GM12872 (cell line): Measurements from ENCODE around the gene SPATA13.

Source experiments
- CTCF ChIP-seq: IDR thresholded peaks from 3 replicates; pipeline ENCODE4 v1.5.1; 2011; ENCODE audit warnings: low read depth, mild to moderate bottlenecking, low read length, moderate library complexity; ENCODE audit not compliant: insufficient read depth

The SPATA13 gene

GRCh38 chr13:24203273-24203672, 42.8 kb downstream of the SPATA13 start:
- no peak for TF ChIP-seq CTCF

GRCh38 chr13:24203811-24204210, 43.3 kb downstream of the SPATA13 start:
- no peak for TF ChIP-seq CTCF

- TF ChIP-seq CTCF = no peak
Measured at GRCh38 chr13:24207841-24208667, 47.5 kb downstream of the SPATA13 start.

- TF ChIP-seq CTCF = no peak
Measured at GRCh38 chr13:24209138-24209537, 48.6 kb downstream of the SPATA13 start.

GRCh38 chr13:24212254-24212653, 51.7 kb downstream of the SPATA13 start:
- no peak for TF ChIP-seq CTCF

GRCh38 chr13:24212674-24213073, 52.2 kb downstream of the SPATA13 start:
- no peak for TF ChIP-seq CTCF

- TF ChIP-seq CTCF = no peak
Measured at GRCh38 chr13:24213932-24214331, 53.4 kb downstream of the SPATA13 start.
